Neutrophil (primary cell): ENCODE results near the gene STAT4.
A peak's percentile ranks its signal among the peaks of the same experiment; 100 is the strongest.

Source experiments
- H3K27ac ChIP-seq: fragments of 200-600 bp; sonication (generic); 2 replicates; pipeline ENCODE4 v1.5.1; 2016; ENCODE audit warnings: mild to moderate bottlenecking, moderate library complexity
- H3K27me3 ChIP-seq: fragments of 200-600 bp; sonication (generic); 2 replicates; pipeline ENCODE4 v1.6.0; 2016; ENCODE audit warnings: mild to moderate bottlenecking
- H3K36me3 ChIP-seq: fragments of 200-600 bp; sonication (generic); 2 replicates; pipeline ENCODE4 v1.5.1; 2017
- H3K4me1 ChIP-seq, 2 experiments: fragments of 200-600 bp in 1 of 2; sonication (generic) in 1 of 2; 1 replicate in 1 of 2; 2 replicates in 1 of 2; pipeline versions ENCODE4 v1.5.1 to v1.6.1; 2013 to 2016; ENCODE audit warnings: low read depth in 1 of 2, low read length in 1 of 2, mild to moderate bottlenecking in 1 of 2, moderate library complexity in 1 of 2; ENCODE audit not compliant: control insufficient read depth in 1 of 2, insufficient read depth in 1 of 2
- H3K4me3 ChIP-seq, 2 experiments: fragments of 200-600 bp in 1 of 2; sonication (generic) in 1 of 2; 1 replicate in 1 of 2; 2 replicates in 1 of 2; pipeline ENCODE4 v1.5.1; 2013 to 2016; ENCODE audit warnings: low read depth in 1 of 2, low read length in 1 of 2, mild to moderate bottlenecking in 1 of 2, moderate library complexity in 1 of 2
- H3K9me3 ChIP-seq: fragments of 200-600 bp; sonication (generic); 2 replicates; pipeline ENCODE4 v1.5.1; 2016
- CTCF ChIP-seq: fragments of 200-600 bp; sonication (generic); IDR thresholded peaks from 2 replicates; pipeline ENCODE4 v1.5.1; 2016; ENCODE audit warnings: antibody characterized with exemption

STAT4 gene

GRCh38 chr2:191150600-191151330 is at the start of gene STAT4:
TSS of gene STAT4 (minus strand) at chr2:191150994. CDS start at chr2:191148203, 2,791 bp downstream.
- H3K27me3 ChIP-seq: peaks cover 28% of the 10 kb centered on the region
- H3K9me3 ChIP-seq: no peaks in the 10 kb centered on the region
- no peak for TF ChIP-seq CTCF
- H3K36me3 ChIP-seq: no peaks in the 10 kb centered on the region
- H3K27ac ChIP-seq: peak within 1 kb of the TSS; percentile 46
- H3K4me3 ChIP-seq: peak within 1 kb of the TSS; percentile 62 to 63
- H3K4me1 ChIP-seq: peaks cover 13 to 15% of the 10 kb centered on the region in 2 experiments

- no peak overlapping the region for H3K27ac ChIP-seq
- no peak for TF ChIP-seq CTCF
Observed at GRCh38 chr2:191199929-191200512, 49.2 kb upstream of the STAT4 start.

GRCh38 chr2:191198271-191198670 is 47.5 kb upstream of the STAT4 start:
- peaks cover 6% of the 10 kb centered on the region for H3K27me3 ChIP-seq
- no peaks in the 10 kb centered on the region for H3K9me3 ChIP-seq
- H3K36me3 ChIP-seq: no peaks in the 10 kb centered on the region
- H3K4me1 ChIP-seq: peaks cover 30 to 36% of the 10 kb centered on the region in 2 experiments
- TF ChIP-seq CTCF: no peak
- H3K27ac ChIP-seq: no peak overlapping the region
- H3K4me3 ChIP-seq: no peak overlapping the region

More at GRCh38 chr2:191199929-191200512, 49.2 kb upstream of the STAT4 start:
- Histone ChIP-seq H3K27me3 (peaks cover 6% of the 10 kb centered on the region), H3K4me1 (peaks cover 13 to 24% of the 10 kb centered on the region in 2 experiments), H3K9me3 (no peaks in the 10 kb centered on the region), H3K4me3 (no peak overlapping the region), H3K36me3 (no peaks in the 10 kb centered on the region)

GRCh38 chr2:191197096-191197495 is 46.3 kb upstream of the STAT4 start:
- Histone ChIP-seq H3K36me3 (no peaks in the 10 kb centered on the region), H3K27me3 (peaks cover 3% of the 10 kb centered on the region), H3K4me1 (peaks cover 36 to 39% of the 10 kb centered on the region in 2 experiments), H3K9me3 (no peaks in the 10 kb centered on the region), H3K4me3 (no peak overlapping the region), H3K27ac (no peak overlapping the region)
- no peak for TF ChIP-seq CTCF

- Histone ChIP-seq H3K27ac (no peak overlapping the region), H3K4me3 (no peak overlapping the region), H3K9me3 (no peaks in the 10 kb centered on the region), H3K4me1 (peaks cover 49 to 54% of the 10 kb centered on the region in 2 experiments), H3K27me3 (no peaks in the 10 kb centered on the region), H3K36me3 (no peaks in the 10 kb centered on the region)
- no peak for TF ChIP-seq CTCF
Observed at GRCh38 chr2:191195021-191195420, 44.2 kb upstream of the STAT4 start.
